ENCODE data around the gene ANP32E. TPM values are rescaled to one million over a fixed set of nuclear protein-coding genes. Genes with fewer than 3 reads are reported as not detected.

ANP32E gene
- total and polyA plus RNA-seq, 12 donors, result 17.3 to 58.2 (median 40.6) TPM

GRCh38 chr1:150256554-150257341 lies 20.8 kb upstream of the ANP32E start:
- H3K27me3 ChIP-seq, result peaks cover 0 to 32% (median 0%) of the 10 kb centered on the region in 7 donors
- peak overlapping the region in 3 of 10 donors; percentile 41 to 52 (median 41) for H3K4me3 ChIP-seq
- DNase-seq, result no peak
- ATAC-seq, result no peak
- intact Hi-C loops (cut with DNase I), result loop anchor here in 6 of 10 donors (1.0 to 10.0 kb wide), 5 partner anchors 24 to 438 kb away; partner anchors contain the start of genes GOLPH3L (in 1 of the 6) and PRPF3 (in 1 of the 6)
- WGBS, 2 donors, result 17 to 25% methylated on average over 13 to 14 of the region's 14 CpGs
- H3K36me3 ChIP-seq, result no peaks in the 10 kb centered on the region
- peak overlapping the region in 3 of 10 donors; percentile 56 to 78 (median 75) for H3K27ac ChIP-seq
- peaks cover 5 to 48% (median 22%) of the 10 kb centered on the region in 9 donors for H3K4me1 ChIP-seq
- no peak for TF ChIP-seq CTCF (IDR thresholded peaks at IDR 0.05)
- no peaks in the 10 kb centered on the region for H3K9me3 ChIP-seq

- H3K4me1 ChIP-seq, result peaks cover 5 to 48% (median 22%) of the 10 kb centered on the region in 9 donors
- intact Hi-C loops (cut with DNase I), result loop anchor here in 5 of 10 donors (1.0 to 10.0 kb wide), 5 partner anchors 25 to 439 kb away; partner anchors contain the start of genes GOLPH3L (in 1 of the 5) and PRPF3 (in 1 of the 5)
- H3K9me3 ChIP-seq, result no peaks in the 10 kb centered on the region
- TF ChIP-seq CTCF (IDR thresholded peaks at IDR 0.05), result no peak
- no peaks in the 10 kb centered on the region for H3K36me3 ChIP-seq
- DNase-seq (no peak), ATAC-seq (no peak)
- WGBS, 2 donors, result 6 to 8% methylated on average over 1 of the region's 1 CpG
- peak overlapping the region in 6 of 10 donors; percentile 18 to 78 (median 64) for H3K27ac ChIP-seq
- peaks cover 0 to 32% (median 0%) of the 10 kb centered on the region in 7 donors for H3K27me3 ChIP-seq
- peak overlapping the region in 8 of 10 donors; percentile 12 to 52 (median 42) for H3K4me3 ChIP-seq
Observed at GRCh38 chr1:150256198-150256553, 20.3 kb upstream of the ANP32E start.

GRCh38 chr1:150249936-150250335 lies 14.0 kb upstream of the ANP32E start:
- no peaks in the 10 kb centered on the region for H3K36me3 ChIP-seq
- H3K27ac ChIP-seq, result no peak overlapping the region
- DNase-seq (no peak), ATAC-seq (no peak)
- peaks cover 0 to 4% (median 0%) of the 10 kb centered on the region in 7 donors for H3K27me3 ChIP-seq
- intact Hi-C loops (cut with DNase I), result loop anchor here in 3 of 10 donors (10.0 kb wide), 3 partner anchors 175 to 645 kb away; partner anchors contain the start of gene GOLPH3L (in 1 of the 3)
- 80 to 84% methylated on average over 2 of the region's 2 CpGs for WGBS, 2 donors
- TF ChIP-seq CTCF (IDR thresholded peaks at IDR 0.05), result no peak
- no peak overlapping the region for H3K4me3 ChIP-seq
- no peaks in the 10 kb centered on the region for H3K9me3 ChIP-seq
- no peaks in the 10 kb centered on the region for H3K4me1 ChIP-seq

- WGBS, 2 donors, result 76 to 80% methylated on average over 3 of the region's 3 CpGs
- Histone ChIP-seq H3K4me3 (no peak overlapping the region), H3K27me3 (peaks cover 0 to 4% (median 0%) of the 10 kb centered on the region in 7 donors), H3K9me3 (no peaks in the 10 kb centered on the region), H3K4me1 (no peaks in the 10 kb centered on the region), H3K27ac (no peak overlapping the region), H3K36me3 (no peaks in the 10 kb centered on the region)
- intact Hi-C loops (cut with DNase I), result loop anchor here in 1 of 10 donors (10.0 kb wide), 1 partner anchor 652 kb away; no protein-coding TSS in a partner anchor
- DNase-seq (no peak), ATAC-seq (peak in 2 of 8 donors; percentile 58 to 65)
- no peak for TF ChIP-seq CTCF (IDR thresholded peaks at IDR 0.05)
Observed at GRCh38 chr1:150243003-150243402, 7.1 kb upstream of the ANP32E start.

Measured in heart right ventricle (tissue), 16 donors.